Hematopoietic multipotent progenitor cell treated with erythropoietin and hydrocortisone succinate and interleukin-3 and kit ligand, for 15 days (in vitro differentiated cells): ENCODE measurements around the gene MRPL40.

Source experiments
- DNase-seq: peaks from one replicate; pipeline ENCODE4 v3.0.0-alpha.2; 2015; ENCODE audit warnings: low spot score

The MRPL40 gene

GRCh38 chr22:19483481-19484244 lies 51.3 kb downstream of the MRPL40 start:
- no peak for DNase-seq
